GM23248 (cell line): ENCODE results near the gene RNF26. TPM values are rescaled to one million over a fixed set of nuclear protein-coding genes. Genes with fewer than 3 reads are reported as not detected.

Experiments used
- DNase-seq: peaks from one replicate; pipeline ENCODE4 v3.0.0-alpha.2; 2015
- H2AFZ ChIP-seq: fragments of 200-600 bp; sonication (generic); 2 replicates; pipeline ENCODE4 v1.6.1; 2016; ENCODE audit warnings: antibody characterized with exemption
- H3F3A ChIP-seq: fragments of 200-600 bp; sonication (generic); 2 replicates; pipeline ENCODE4 v1.6.1; 2016; ENCODE audit warnings: mild to moderate bottlenecking, antibody characterized with exemption, mixed run types; ENCODE audit not compliant: insufficient read depth
- H3K27ac ChIP-seq: fragments of 200-600 bp; sonication (generic); 2 replicates; pipeline ENCODE4 v1.5.1; 2016; ENCODE audit warnings: mild to moderate bottlenecking
- H3K27me3 ChIP-seq: fragments of 200-600 bp; sonication (generic); replicated peaks from 2 replicates; pipeline ENCODE4 v1.6.1; 2016; ENCODE audit warnings: mild to moderate bottlenecking; ENCODE audit not compliant: insufficient read depth
- H3K36me3 ChIP-seq: fragments of 200-600 bp; sonication (generic); 2 replicates; pipeline ENCODE4 v1.6.1; 2016; ENCODE audit warnings: low read depth, mild to moderate bottlenecking
- H3K4me1 ChIP-seq: fragments of 200-600 bp; sonication (generic); 2 replicates; pipeline ENCODE4 v1.6.1; 2016; ENCODE audit warnings: mild to moderate bottlenecking; ENCODE audit not compliant: insufficient read depth
- H3K4me2 ChIP-seq: fragments of 200-600 bp; sonication (generic); one replicate; pipeline ENCODE4 v1.6.1; 2016; ENCODE audit warnings: mild to moderate bottlenecking; ENCODE audit not compliant: unreplicated experiment
- H3K4me3 ChIP-seq: fragments of 200-600 bp; sonication (generic); 2 replicates; pipeline ENCODE4 v1.5.1; 2016; ENCODE audit warnings: mild to moderate bottlenecking
- H3K79me2 ChIP-seq: fragments of 200-600 bp; sonication (generic); 2 replicates; pipeline ENCODE4 v1.6.1; 2016; ENCODE audit warnings: mild to moderate bottlenecking; ENCODE audit not compliant: insufficient read depth
- H3K9ac ChIP-seq: fragments of 200-600 bp; sonication (generic); 2 replicates; pipeline ENCODE4 v1.6.1; 2016; ENCODE audit warnings: mild to moderate bottlenecking
- H3K9me2 ChIP-seq: fragments of 200-600 bp; sonication (generic); 2 replicates; pipeline ENCODE4 v1.6.1; 2016; ENCODE audit warnings: mixed run types, mild to moderate bottlenecking, moderate library complexity; ENCODE audit not compliant: insufficient read depth
- H3K9me3 ChIP-seq: fragments of 200-600 bp; sonication (generic); one replicate; pipeline ENCODE4 v1.6.1; 2017; ENCODE audit warnings: low read depth
- H4K20me1 ChIP-seq: fragments of 200-600 bp; sonication (generic); 2 replicates; pipeline ENCODE4 v1.6.0; 2016; ENCODE audit not compliant: insufficient read depth
- EZH2 ChIP-seq: fragments of 200-600 bp; sonication (generic); IDR thresholded peaks from 2 replicates; pipeline ENCODE4 v1.6.1; 2018; ENCODE audit warnings: antibody characterized with exemption, mild to moderate bottlenecking; ENCODE audit not compliant: insufficient read depth, poor library complexity, severe bottlenecking
- EZH2phosphoT487 ChIP-seq: fragments of 200-600 bp; sonication (generic); IDR thresholded peaks from 2 replicates; pipeline ENCODE4 v1.6.1; 2018; ENCODE audit warnings: antibody characterized with exemption, moderate library complexity, mild to moderate bottlenecking, low read depth; ENCODE audit not compliant: insufficient read depth
- WGBS, 2 experiments: methylation state at CpG; one replicate each; pipeline ENCODE4 v1.1.6; 2015 to 2017; ENCODE audit warnings: low lambda C conversion rate in 2 of 2, low coverage in 1 of 2; ENCODE audit errors: missing lambda C conversion rate in 2 of 2; 5-methylcytosine and 5-hydroxymethylcytosine counted together
- in situ Hi-C: fragments of 300-500 bp; cut with MboI; formaldehyde crosslinking; loops from 2 replicates; pipeline ENCODE4 v1.15.0; 2020
- polyA plus RNA-seq: library from polyadenylated mRNA; unstranded; fragments of >200 nt; fragmentation: Nextera tagmentation; extraction: Ambion mirVana; gene quantifications from 2 replicates; pipeline ENCODE4 v1.2.1, GENCODE V29; 2016
- total RNA-seq: library from RNA; depleted of rRNA; stranded (reverse); fragments of >200 nt; shearing (Covaris generic); gene quantifications from 2 replicates; pipeline ENCODE4 v1.2.3, GENCODE V29; 2014; rRNA removed

The RNF26 gene
- total RNA-seq (6.4 and 8.0 TPM in 2 replicates), polyA plus RNA-seq (49.5 and 53.1 TPM in 2 replicates)

DNA sequence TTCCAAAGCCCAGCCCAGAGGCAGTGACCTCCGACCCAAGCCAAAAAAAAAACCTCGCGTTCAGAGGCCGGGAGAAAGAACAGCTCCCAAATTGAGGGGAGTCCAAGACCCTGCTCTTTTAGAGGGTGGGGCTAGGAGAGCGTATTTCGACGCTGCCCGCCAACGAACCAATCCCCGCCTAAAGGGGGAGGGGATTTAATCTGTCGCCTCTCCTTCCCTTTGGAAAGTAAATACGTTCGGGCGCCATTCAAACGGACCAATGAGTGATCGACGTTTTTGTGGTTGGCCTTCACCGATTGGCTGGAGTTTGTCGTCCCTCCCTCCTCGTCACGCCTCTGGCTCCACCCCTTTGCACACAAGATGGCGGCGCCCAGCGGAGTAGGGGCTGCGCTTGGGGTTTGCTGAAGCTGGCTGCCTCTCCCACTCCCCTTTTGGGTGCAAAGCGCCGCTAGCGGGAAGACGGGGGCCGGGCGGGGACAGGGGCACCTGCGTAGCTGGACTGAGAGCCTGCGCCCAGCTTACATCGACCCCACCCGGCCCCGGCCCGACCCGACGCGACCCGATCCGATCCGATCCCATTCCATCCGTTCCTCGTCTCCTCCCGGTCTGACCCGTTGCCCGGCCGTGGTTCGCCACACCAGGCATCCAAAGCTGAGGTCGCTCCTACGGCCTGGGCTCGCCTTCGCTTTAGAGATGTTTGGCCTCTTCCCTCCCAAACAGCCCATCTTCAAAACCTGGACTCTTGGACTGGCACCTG, at the start of gene RNF26:
RNF26 (plus strand) TSS at position 354 of the 757 bp plus-strand sequence. CDS start 596 bp downstream, outside the sequence.
- peaks cover 29% of the 10 kb centered on the region; the same call in 1 of the 2 replicates for H3K4me1 ChIP-seq
- H3K9ac ChIP-seq = peak within 1 kb of the TSS; percentile 95
- in situ Hi-C loops = no loop called here
- TF ChIP-seq EZH2phosphoT487 = no peak
- TF ChIP-seq EZH2 = no peak
- no peaks in the 10 kb centered on the region for H3K9me2 ChIP-seq
- 1 to 2% methylated on average over 34 to 53 of the region's 54 CpGs for WGBS, 2 experiments
- no peaks in the 10 kb centered on the region for H3K36me3 ChIP-seq
- H3K4me2 ChIP-seq = peak within 1 kb of the TSS; percentile 98
- no peaks in the 10 kb centered on the region; the same call in 1 of the 2 replicates for H3K27me3 ChIP-seq
- peaks cover 28% of the 10 kb centered on the region for H3K79me2 ChIP-seq
- peak; percentile 99 for DNase-seq
- H2AFZ ChIP-seq = peak within 1 kb of the TSS; percentile 81
- H4K20me1 ChIP-seq = no peaks in the 10 kb centered on the region
- peak within 1 kb of the TSS; percentile 59 for H3K27ac ChIP-seq
- H3K4me3 ChIP-seq = peak within 1 kb of the TSS; percentile 92
- H3F3A ChIP-seq = peaks cover 9% of the 10 kb centered on the region; the same call in 1 of the 2 replicates
- H3K9me3 ChIP-seq = no peaks in the 10 kb centered on the region

DNA sequence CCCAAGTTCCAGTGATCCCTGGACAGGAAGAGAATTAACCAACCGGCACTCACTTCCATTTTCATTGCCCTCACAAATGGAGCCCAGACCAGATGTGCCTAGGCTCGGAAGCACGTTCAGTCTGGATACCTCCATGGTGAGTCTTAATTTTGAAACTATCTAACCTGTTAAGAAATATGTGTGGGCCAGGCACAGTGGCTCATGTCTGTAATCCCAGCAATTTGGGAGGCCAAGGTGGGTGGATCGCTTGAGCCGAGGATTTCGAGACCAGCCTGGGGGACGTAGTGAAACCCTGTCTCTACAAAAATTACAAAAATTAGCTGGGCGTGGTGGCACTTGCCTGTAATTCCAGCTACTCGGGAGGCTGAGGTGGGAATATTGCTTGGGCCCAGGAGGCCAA, 48.9 kb upstream of the RNF26 start:
- Histone ChIP-seq H3K9me3 (no peaks in the 10 kb centered on the region), H3K4me2 (no peak overlapping the region), H4K20me1 (no peaks in the 10 kb centered on the region), H3K9me2 (no peaks in the 10 kb centered on the region), H3K36me3 (peaks cover 25% of the 10 kb centered on the region), H2AFZ (no peak overlapping the region), H3K27ac (no peak overlapping the region), H3K9ac (no peak overlapping the region), H3K27me3 (no peaks in the 10 kb centered on the region), H3F3A (no peaks in the 10 kb centered on the region), H3K79me2 (0 out of 2 replicates have a peak, but pooled peaks cover 4% of the 10 kb centered on the region), H3K4me3 (no peak overlapping the region), H3K4me1 (no peaks in the 10 kb centered on the region)
- in situ Hi-C loops = no loop called here
- 97% methylated on average over 9 of the region's 9 CpGs for WGBS, 2 experiments
- TF ChIP-seq EZH2phosphoT487 (no peak), EZH2 (no peak)
- DNase-seq = no peak

GRCh38 chr11:119288219-119288618, 46.1 kb upstream of the RNF26 start:
- H3K27me3 ChIP-seq = no peaks in the 10 kb centered on the region
- no peaks in the 10 kb centered on the region for H4K20me1 ChIP-seq
- no peak for DNase-seq
- 0 out of 2 replicates have a peak, but pooled peaks cover 4% of the 10 kb centered on the region for H3K79me2 ChIP-seq
- H3K4me3 ChIP-seq = no peak overlapping the region
- WGBS, 2 experiments = 92 to 96% methylated on average over 3 of the region's 3 CpGs
- no peak overlapping the region for H3K4me2 ChIP-seq
- no peak overlapping the region for H3K27ac ChIP-seq
- no peak overlapping the region for H2AFZ ChIP-seq
- no peak for TF ChIP-seq EZH2
- TF ChIP-seq EZH2phosphoT487 = no peak
- no peaks in the 10 kb centered on the region for H3F3A ChIP-seq
- H3K9ac ChIP-seq = no peak overlapping the region
- no peaks in the 10 kb centered on the region for H3K9me2 ChIP-seq
- no peaks in the 10 kb centered on the region for H3K9me3 ChIP-seq
- no peaks in the 10 kb centered on the region for H3K4me1 ChIP-seq
- peaks cover 35% of the 10 kb centered on the region for H3K36me3 ChIP-seq
- in situ Hi-C loops = no loop called here

GRCh38 chr11:119290894-119291497, 43.3 kb upstream of the RNF26 start:
- Histone ChIP-seq H3K27me3 (no peaks in the 10 kb centered on the region), H3K27ac (no peak overlapping the region), H2AFZ (no peak overlapping the region), H4K20me1 (no peaks in the 10 kb centered on the region), H3F3A (no peaks in the 10 kb centered on the region), H3K79me2 (no peaks in the 10 kb centered on the region), H3K9me2 (no peaks in the 10 kb centered on the region), H3K9me3 (no peaks in the 10 kb centered on the region), H3K9ac (no peak overlapping the region), H3K4me2 (no peak overlapping the region), H3K4me3 (no peak overlapping the region), H3K36me3 (peaks cover 27% of the 10 kb centered on the region), H3K4me1 (no peaks in the 10 kb centered on the region)
- in situ Hi-C loops = no loop called here
- TF ChIP-seq EZH2phosphoT487 (no peak), EZH2 (no peak)
- peak; percentile 27 for DNase-seq
- 96 to 98% methylated on average over 10 of the region's 10 CpGs for WGBS, 2 experiments
